CD14-positive monocyte (primary cell): ENCODE measurements around the gene RASAL3. TPM values are rescaled to one million over a fixed set of nuclear protein-coding genes. Genes with fewer than 3 reads are reported as not detected.
"Not testable (repeated sequence)": the region's sequence is repeated elsewhere in the genome, so short reads cannot be mapped to it uniquely, and the experiment has no call there.

ENCODE experiments used
- DNase-seq, 3 donors: peaks; one replicate each; pipeline ENCODE4 v3.0.0-alpha.2; 2011 to 2022
- H2AFZ ChIP-seq: 2 replicates; pipeline ENCODE4 v1.6.0; 2012; ENCODE audit warnings: mild to moderate bottlenecking, low read depth, low read length, inconsistent platforms; ENCODE audit not compliant: insufficient read depth, poor library complexity, severe bottlenecking
- H3K27ac ChIP-seq, 2 donors: 1 replicate in 1 of 2; 2 replicates in 1 of 2; pipeline ENCODE4 v1.5.1; 2012 to 2013; ENCODE audit warnings: low read length in 2 of 2, control low read depth in 1 of 2, inconsistent platforms in 1 of 2, low read depth in 1 of 2, mild to moderate bottlenecking in 1 of 2
- H3K27me3 ChIP-seq, 2 donors: one replicate each; pipeline versions ENCODE4 v1.6.0 to v1.6.1; 2011 to 2013; ENCODE audit warnings: low read length in 2 of 2; ENCODE audit not compliant: control insufficient read depth in 2 of 2, insufficient read depth in 2 of 2
- H3K36me3 ChIP-seq, 2 donors: replicated peaks in 1 of 2; 1 replicate in 1 of 2; 2 replicates in 1 of 2; pipeline versions ENCODE4 v1.5.1 to v1.6.1; 2012 to 2013; ENCODE audit warnings: low read length in 2 of 2, control low read depth in 1 of 2, inconsistent platforms in 1 of 2, mild to moderate bottlenecking in 1 of 2; ENCODE audit not compliant: insufficient read depth in 2 of 2, control insufficient read depth in 1 of 2
- H3K4me1 ChIP-seq, 2 donors: 1 replicate in 1 of 2; 2 replicates in 1 of 2; pipeline versions ENCODE4 v1.5.1 to v1.6.1; 2012 to 2013; ENCODE audit warnings: low read length in 2 of 2, control low read depth in 1 of 2, inconsistent platforms in 1 of 2, mild to moderate bottlenecking in 1 of 2, moderate library complexity in 1 of 2; ENCODE audit not compliant: insufficient read depth in 2 of 2, control insufficient read depth in 1 of 2
- H3K4me2 ChIP-seq: replicated peaks from 2 replicates; pipeline ENCODE3; 2012; ENCODE audit warnings: low read length, moderate library complexity, mild to moderate bottlenecking; ENCODE audit not compliant: poor library complexity, severe bottlenecking; ENCODE audit errors: extremely low read depth
- H3K4me3 ChIP-seq, 3 experiments: fragments of 200-600 bp in 1 of 3; sonication (generic) in 1 of 3; replicated peaks in 1 of 3; 1 replicate in 2 of 3; 2 replicates in 1 of 3; pipeline ENCODE4 v1.5.1; 2011 to 2013; ENCODE audit warnings: low read length in 3 of 3, mild to moderate bottlenecking in 3 of 3, control low read depth in 2 of 3, low read depth in 2 of 3, inconsistent platforms in 1 of 3, moderate library complexity in 1 of 3
- H3K79me2 ChIP-seq: 2 replicates; pipeline ENCODE4 v1.6.0; 2012; ENCODE audit warnings: mild to moderate bottlenecking, control low read depth, inconsistent platforms, low read length, moderate library complexity; ENCODE audit not compliant: insufficient read depth
- H3K9ac ChIP-seq: 2 replicates; pipeline ENCODE4 v1.6.0; 2017; ENCODE audit warnings: low read length, mild to moderate bottlenecking; ENCODE audit not compliant: insufficient read depth, poor library complexity, severe bottlenecking
- H3K9me3 ChIP-seq, 2 donors: replicated peaks in 1 of 2; 1 replicate in 1 of 2; 2 replicates in 1 of 2; pipeline versions ENCODE4 v1.5.1 to v1.6.1; 2012 to 2013; ENCODE audit warnings: low read length in 2 of 2, control low read depth in 1 of 2; ENCODE audit not compliant: control insufficient read depth in 1 of 2, insufficient read depth in 1 of 2
- H4K20me1 ChIP-seq: 2 replicates; pipeline ENCODE4 v1.6.0; 2012; ENCODE audit warnings: mild to moderate bottlenecking, low read length, control low read depth, moderate library complexity; ENCODE audit not compliant: insufficient read depth
- H3K27ac Mint-ChIP-seq, 7 donors: one replicate each; pipeline ENCODE4 v1.8.0; 2020; ENCODE audit warnings: mild to moderate bottlenecking in 7 of 7, mixed read lengths in 7 of 7, moderate library complexity in 6 of 7, inconsistent platforms in 2 of 7
- H3K27me3 Mint-ChIP-seq, 3 donors: one replicate each; pipeline ENCODE4 v1.8.0; 2021 to 2022; ENCODE audit warnings: low read depth in 3 of 3, mild to moderate bottlenecking in 3 of 3, mixed read lengths in 3 of 3, moderate library complexity in 3 of 3, inconsistent platforms in 1 of 3
- H3K36me3 Mint-ChIP-seq, 2 donors: one replicate each; pipeline ENCODE4 v1.8.0; 2020; ENCODE audit warnings: mixed read lengths in 2 of 2, inconsistent platforms in 1 of 2, mild to moderate bottlenecking in 1 of 2
- H3K4me1 Mint-ChIP-seq: one replicate; pipeline ENCODE4 v1.8.0; 2020; ENCODE audit warnings: mild to moderate bottlenecking, mixed read lengths
- H3K4me3 Mint-ChIP-seq, 2 donors: one replicate each; pipeline ENCODE4 v1.8.0; 2020; ENCODE audit warnings: mild to moderate bottlenecking in 2 of 2, mixed read lengths in 2 of 2, moderate library complexity in 1 of 2
- H3K9me3 Mint-ChIP-seq, 7 donors: one replicate each; pipeline ENCODE4 v1.8.0; 2020 to 2022; ENCODE audit warnings: mixed read lengths in 7 of 7, mild to moderate bottlenecking in 6 of 7, moderate library complexity in 6 of 7, inconsistent platforms in 2 of 7
- WGBS: methylation state at CpG from one replicate; pipeline ENCODE4 v1.1.5; 2013; ENCODE audit warnings: missing lambda C conversion rate; ENCODE audit not compliant: insufficient coverage; 5-methylcytosine and 5-hydroxymethylcytosine counted together
- intact Hi-C, 2 donors: fragments of 100-400 bp; cut with micrococcal nuclease; formaldehyde crosslinking; loops; one replicate each; pipeline versions ENCODE4 v1.15.0 to v1.15.1; 2023
- polyA plus RNA-seq, 3 donors: library from polyadenylated mRNA; depleted of rRNA in 1 of 3; unstranded in 2 of 3; stranded (reverse) in 1 of 3; fragments of 300-500 nt in 2 of 3; fragments of >200 nt in 1 of 3; fragmentation: Illumina TruSeq in 2 of 3; gene quantifications; 1 replicate in 2 of 3; 2 replicates in 1 of 3; pipeline ENCODE4 v1.2.3, GENCODE V29; 2012 to 2021
- TF ChIP-seq, protein P1 (sequence below): fragments of 200-600 bp; IDR thresholded peaks from one replicate; pipeline ENCODE4 v1.8.0; 2022; ENCODE audit warnings: antibody characterized with exemption, mild to moderate bottlenecking

The RASAL3 gene
- polyA plus RNA-seq, 3 donors = 4.5 to 45.4 (median 13.6) TPM

DNA sequence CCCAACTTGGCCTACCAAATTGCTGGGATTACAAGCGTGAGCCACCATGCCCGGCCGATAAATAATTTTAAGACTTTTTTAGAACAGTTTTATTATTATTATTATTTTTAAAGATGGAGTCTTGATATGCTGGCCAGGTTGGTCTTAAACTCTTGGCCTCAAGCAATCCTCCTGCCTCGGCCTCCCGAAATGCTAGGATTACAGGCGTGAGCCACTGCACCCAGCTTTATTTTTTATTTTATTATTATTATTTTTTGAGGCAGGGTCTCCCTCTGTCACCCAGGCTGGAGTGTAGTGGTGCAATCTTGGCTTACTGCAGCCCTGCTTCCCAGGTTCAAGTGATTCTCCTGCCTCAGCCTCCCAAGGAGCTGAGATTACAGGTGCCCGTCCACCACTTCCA lies 16.7 kb upstream of the RASAL3 start:
- H3K9me3 Mint-ChIP-seq, DNase-seq, H3K9ac ChIP-seq, H3K27ac ChIP-seq, H4K20me1 ChIP-seq, H3K27ac Mint-ChIP-seq, H3K4me1 ChIP-seq, H3K36me3 ChIP-seq, H2AFZ ChIP-seq, H3K4me3 Mint-ChIP-seq, H3K4me2 ChIP-seq, H3K4me3 ChIP-seq, H3K36me3 Mint-ChIP-seq, H3K27me3 ChIP-seq, H3K4me1 Mint-ChIP-seq, H3K9me3 ChIP-seq, H3K27me3 Mint-ChIP-seq, H3K79me2 ChIP-seq: not testable (repeated sequence)
- intact Hi-C loops = loop anchor here in 1 of 2 donors (5.0 kb wide), 1 partner anchor 71 kb away; no protein-coding TSS in a partner anchor
- WGBS = 100% methylated on average over 1 of the region's 7 CpGs

DNA sequence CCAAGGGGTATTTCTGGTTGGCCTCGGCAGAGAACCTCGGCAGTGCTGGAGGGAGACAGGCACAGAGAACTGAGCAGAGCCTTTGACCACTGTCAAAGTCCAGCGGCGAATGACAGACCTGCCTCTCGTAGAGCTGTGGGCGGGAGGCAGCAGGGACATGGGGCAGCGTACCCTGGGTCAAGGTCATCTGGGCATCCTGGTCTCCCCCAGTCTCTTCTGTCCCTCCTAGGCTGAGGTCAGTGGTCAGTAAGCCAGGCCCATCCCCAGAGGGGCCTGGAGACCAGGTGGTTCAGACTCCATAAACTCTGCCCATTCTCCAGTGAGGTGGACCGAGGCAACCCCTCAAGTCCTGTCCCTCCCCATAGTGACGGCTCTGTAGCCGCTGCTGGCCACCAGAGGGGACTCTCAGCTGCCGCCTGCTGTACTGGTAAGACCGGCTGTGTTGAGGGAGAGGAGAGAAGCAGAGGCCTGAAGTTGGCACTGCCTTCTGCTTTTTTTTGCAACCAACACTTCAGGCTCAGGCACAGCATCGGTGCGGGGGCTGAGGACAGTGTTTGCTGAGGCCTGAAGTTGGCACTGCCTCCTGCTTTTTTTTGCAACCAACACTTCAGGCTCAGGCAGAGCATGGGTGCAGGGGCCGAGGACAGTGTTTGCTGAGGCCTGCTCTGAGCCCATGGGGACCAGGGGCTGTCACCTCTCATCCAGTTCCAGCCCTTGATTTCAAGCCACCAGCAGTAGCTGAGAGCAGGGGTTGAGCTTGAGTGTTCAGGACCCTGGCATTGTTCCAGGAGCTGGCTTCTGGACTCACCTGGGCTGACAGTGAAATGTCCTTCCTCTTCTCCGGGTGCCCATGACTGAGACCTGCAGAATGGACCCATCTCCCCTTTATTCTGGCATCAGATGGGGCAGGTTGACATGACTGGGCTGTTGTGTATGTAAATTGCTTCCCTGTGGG lies 15.3 kb upstream of the RASAL3 start, which contains the start of gene PGLYRP2:
TSS of gene PGLYRP2 (minus strand) at position 111 of the 955 bp plus-strand sequence. CDS start 130 bp downstream, outside the sequence.
- H2AFZ ChIP-seq = peak within 1 kb of the TSS; percentile 10
- Mint-ChIP-seq H3K4me1 (peaks cover 4% of the 10 kb centered on the region), H3K27me3 (peaks cover 0 to 7% (median 3%) of the 10 kb centered on the region in 3 donors), H3K4me3 (no peak within 1 kb of the TSS), H3K9me3 (peaks cover 0 to 10% (median 3%) of the 10 kb centered on the region in 7 donors), H3K27ac (peak within 1 kb of the TSS in 1 of 7 donors; percentile 30), H3K36me3 (no peaks in the 10 kb centered on the region)
- WGBS = 67% methylated on average over 12 of the region's 16 CpGs
- no peaks in the 10 kb centered on the region for H3K36me3 ChIP-seq
- no peak within 1 kb of the TSS for H3K9ac ChIP-seq
- H3K27me3 ChIP-seq = no peaks in the 10 kb centered on the region
- no peak within 1 kb of the TSS for H3K4me2 ChIP-seq
- peak; percentile 37 to 48 (median 41) for DNase-seq
- H3K79me2 ChIP-seq = no peaks in the 10 kb centered on the region
- intact Hi-C loops = loop anchor here (5.0 to 10.0 kb wide), 2 partner anchors 73 to 75 kb away; no protein-coding TSS in a partner anchor
- peaks cover 0 to 6% of the 10 kb centered on the region in 2 donors for H3K9me3 ChIP-seq
- TF ChIP-seq, protein P1, sequence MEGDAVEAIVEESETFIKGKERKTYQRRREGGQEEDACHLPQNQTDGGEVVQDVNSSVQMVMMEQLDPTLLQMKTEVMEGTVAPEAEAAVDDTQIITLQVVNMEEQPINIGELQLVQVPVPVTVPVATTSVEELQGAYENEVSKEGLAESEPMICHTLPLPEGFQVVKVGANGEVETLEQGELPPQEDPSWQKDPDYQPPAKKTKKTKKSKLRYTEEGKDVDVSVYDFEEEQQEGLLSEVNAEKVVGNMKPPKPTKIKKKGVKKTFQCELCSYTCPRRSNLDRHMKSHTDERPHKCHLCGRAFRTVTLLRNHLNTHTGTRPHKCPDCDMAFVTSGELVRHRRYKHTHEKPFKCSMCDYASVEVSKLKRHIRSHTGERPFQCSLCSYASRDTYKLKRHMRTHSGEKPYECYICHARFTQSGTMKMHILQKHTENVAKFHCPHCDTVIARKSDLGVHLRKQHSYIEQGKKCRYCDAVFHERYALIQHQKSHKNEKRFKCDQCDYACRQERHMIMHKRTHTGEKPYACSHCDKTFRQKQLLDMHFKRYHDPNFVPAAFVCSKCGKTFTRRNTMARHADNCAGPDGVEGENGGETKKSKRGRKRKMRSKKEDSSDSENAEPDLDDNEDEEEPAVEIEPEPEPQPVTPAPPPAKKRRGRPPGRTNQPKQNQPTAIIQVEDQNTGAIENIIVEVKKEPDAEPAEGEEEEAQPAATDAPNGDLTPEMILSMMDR = peak; percentile 38
- H3K4me1 ChIP-seq = no peaks in the 10 kb centered on the region
- no peak within 1 kb of the TSS for H3K27ac ChIP-seq
- no peak within 1 kb of the TSS for H3K4me3 ChIP-seq
- H4K20me1 ChIP-seq = no peaks in the 10 kb centered on the region
